HuH-7 (cell line): Measurements from ENCODE around the gene RGS2.

ENCODE experiments used
- DNase-seq: peaks from one replicate; pipeline ENCODE4 v3.0.0; 2011; ENCODE audit warnings: low spot score

The RGS2 gene, protein sequence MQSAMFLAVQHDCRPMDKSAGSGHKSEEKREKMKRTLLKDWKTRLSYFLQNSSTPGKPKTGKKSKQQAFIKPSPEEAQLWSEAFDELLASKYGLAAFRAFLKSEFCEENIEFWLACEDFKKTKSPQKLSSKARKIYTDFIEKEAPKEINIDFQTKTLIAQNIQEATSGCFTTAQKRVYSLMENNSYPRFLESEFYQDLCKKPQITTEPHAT

DNA sequence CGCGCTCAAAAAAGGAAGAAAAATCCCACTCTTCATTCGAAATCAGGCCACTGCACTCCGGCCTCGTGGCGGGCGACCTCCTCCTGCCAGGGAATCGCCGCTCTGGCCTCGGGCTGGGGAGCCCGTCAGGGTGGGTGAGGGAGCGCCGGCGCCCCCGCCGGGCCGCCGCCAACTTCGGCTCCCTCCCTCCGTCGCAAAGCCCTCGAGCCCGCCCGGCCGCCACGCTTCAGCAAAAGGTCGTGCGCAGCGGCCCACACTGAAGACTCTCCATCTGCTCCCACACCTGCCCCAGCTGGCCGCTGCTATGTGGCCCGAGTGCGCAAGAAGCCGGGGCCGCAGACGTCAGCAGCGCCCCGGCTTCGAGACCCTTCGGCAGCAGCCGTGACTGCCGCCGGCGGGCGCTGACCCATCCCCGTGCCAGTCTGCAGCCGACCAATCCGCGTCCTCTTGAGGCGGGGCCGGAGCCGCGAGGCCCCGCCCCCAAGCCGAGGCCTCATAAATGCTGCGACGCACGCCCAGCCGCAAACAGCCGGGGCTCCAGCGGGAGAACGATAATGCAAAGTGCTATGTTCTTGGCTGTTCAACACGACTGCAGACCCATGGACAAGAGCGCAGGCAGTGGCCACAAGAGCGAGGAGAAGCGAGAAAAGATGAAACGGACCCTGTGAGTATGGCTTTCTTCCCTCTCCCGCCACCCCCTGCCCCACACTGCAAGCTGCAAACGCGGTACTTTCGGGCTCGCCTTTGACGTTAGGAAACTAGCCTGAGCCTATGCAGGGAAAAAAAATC, at the start of gene RGS2:
RGS2 (plus strand) TSS at position 522 of the 789 bp plus-strand sequence; CDS start at position 555, 33 bp downstream.
- DNase-seq, result peak; percentile 86

DNA sequence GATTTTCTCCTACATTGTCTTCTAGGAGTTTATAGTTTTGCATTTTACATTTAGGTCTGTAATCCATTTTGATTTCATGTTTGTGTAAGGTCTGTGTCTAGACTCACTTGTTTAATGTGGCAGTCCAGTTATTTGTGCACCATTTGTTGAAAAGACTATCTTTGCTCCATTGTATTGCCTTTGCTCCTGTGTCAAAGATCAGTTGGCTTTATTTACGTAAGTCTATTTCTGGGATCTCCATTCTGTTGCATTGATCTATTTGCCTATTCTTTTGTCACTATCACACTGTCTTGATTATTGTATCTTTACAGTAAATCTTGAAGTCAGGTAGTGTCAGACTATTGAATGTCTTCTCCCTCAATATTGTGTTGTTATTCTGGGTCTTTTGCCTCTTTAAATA, 49.7 kb upstream of the RGS2 start:
- no peak for DNase-seq

DNA sequence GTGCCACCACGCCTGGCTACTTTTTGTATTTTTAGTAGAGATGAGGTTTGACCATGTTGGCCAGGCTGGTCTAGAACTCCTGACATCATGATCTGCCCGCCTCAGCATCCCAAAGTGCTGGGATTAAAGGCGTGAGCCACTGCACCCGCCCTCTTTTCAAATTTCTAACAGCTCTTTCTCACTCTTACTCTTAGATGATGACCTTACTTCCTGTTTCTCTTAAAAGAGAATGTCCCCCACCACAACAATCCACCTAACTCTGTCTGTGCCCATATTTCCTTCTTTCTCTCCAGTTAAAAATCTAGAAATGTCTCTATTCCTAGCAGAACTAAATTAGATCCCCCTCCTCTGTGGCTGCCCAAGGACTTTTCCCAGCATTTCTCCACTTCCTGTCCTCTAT, 46.6 kb upstream of the RGS2 start:
- DNase-seq, result no peak

DNA sequence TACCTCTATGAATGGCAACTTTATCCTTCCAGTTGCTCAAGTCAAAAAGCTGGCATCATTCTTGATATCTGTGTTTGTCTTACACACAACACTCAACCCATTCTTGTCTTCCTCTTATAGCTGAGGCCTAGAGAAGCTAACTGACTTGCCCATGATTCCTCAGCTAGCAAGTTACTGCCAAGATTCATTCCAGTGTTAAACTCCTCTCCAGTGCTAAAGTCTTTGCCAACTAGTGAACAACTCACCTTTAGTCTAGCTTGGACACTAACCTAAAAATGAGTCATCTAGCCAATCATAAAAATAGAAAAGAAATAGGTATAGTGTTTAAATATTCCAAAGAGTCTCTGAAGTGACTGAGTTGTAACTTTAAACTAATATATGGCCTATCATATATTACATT, 45.6 kb upstream of the RGS2 start:
- DNase-seq, result no peak

DNA sequence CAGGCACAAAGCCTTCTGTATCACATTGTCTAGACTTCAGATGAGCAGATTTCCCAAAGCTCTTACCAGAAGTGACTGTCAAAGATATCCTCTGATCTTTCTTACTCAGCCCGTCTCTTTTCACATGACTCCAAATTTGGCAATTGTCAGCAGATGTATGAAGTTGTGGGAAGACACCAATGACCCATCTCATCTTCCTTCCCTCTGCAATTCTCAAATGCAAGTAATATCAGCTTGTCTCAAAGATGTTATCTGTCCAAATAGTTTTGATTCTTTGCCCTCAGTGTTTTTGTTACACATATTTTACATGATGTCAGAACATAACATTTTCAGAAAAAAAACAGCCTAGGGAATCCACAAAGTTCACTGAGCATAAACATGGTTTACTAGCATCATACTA, 45.1 kb upstream of the RGS2 start:
- no peak for DNase-seq

DNA sequence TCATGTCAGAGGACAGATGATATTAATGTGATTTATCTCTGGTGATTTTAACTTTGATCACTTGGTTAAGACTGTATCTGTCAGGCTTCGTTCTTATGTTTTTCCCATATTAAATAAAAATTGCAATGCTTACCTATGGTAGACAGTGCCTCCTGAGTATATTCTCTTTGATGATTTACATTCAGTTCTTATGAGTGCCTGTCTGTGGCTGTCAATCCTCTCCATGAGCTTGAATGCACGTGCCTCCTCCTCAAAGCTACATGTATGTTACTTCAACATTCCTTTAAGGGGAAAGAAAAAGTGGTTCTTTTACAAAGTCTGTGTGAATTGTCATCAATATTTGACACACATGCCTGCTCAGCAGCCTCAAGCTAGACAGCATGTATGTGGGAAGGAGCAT, 44.2 kb upstream of the RGS2 start:
- no peak for DNase-seq

DNA sequence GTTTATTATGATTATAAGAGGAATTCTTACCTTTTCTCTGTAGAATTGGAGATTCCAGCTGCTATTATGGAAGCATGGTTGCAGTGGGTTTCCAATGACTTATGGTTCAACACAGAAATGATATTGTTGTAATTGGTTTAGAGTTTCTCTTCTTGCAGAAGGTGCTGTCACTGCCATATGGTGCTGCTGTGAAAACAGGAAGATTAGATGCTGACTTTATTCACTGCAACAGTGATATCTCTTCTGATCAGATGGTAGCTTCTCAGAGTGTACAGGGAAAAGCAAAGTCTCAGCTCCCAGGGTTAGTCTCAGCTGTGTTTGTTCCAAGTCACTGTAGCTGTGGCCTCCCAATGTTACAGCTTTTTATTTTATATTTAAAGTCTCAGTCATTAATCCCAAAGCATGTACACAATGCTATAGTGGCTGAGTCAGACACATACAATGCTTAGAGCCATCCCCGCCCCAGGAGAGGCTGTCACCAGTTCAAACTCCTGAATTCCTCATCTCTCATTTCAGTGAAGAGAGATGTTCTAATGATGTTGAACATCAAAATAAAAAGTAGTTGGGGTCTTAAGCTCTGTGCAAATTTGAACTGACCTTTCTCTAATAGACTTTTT, 42.7 kb upstream of the RGS2 start:
- no peak for DNase-seq

DNA sequence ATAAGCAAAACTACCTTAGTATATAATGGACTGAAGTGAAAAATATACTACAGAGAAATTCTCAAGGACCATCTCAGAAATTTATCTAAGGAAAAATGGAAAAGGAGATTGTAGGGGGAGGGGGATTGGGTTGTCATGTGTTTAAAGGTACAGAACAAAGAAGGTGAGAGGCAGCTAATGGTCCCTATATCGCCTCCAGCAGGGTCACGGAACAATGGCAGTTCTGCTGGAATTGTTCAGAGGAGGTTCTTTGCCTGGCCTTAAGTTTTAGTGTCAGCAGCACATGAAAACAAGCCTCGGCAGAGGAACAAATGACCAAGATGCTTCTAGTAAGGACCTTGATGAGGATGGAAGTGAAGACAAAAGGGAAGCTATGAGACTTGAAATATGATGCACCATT, 42.0 kb upstream of the RGS2 start:
- DNase-seq, result no peak

DNA sequence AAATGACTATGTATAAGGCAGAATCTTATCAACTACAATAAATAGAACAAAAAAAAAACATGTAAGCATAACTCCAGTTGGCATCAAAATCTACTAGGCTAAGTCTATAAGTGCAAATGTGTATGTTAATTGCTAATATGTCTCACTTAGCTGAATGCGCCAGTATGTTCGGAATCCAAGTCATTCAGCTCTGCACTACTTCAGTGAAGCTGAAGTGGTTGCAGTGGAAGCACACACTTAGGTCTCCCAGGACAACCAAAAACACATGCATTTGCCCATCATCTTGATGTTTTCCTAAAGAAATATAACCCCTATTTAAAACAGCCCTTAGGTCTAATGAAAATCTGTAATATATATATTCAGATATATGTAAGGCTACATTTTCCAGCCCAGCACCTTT, 41.0 kb upstream of the RGS2 start:
- no peak for DNase-seq

DNA sequence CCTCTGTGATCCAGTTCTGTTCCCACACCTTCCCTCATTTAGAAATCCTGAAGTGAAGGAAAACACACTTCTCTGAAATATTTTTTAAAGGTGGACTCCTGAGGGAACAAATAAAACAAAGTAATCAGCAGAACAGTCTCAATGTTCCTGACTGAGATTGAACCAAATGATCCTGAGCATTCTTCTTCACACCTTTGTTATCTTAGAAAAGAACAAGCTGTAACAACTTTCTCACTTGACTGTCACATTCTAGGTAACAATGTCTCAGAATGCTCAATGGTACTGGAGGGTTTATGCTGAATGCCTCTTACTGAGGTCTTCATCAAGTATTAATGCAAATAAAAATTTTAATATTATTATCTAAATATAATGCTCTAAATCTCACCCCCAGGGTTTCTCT, 40.4 kb upstream of the RGS2 start:
- DNase-seq, result no peak

DNA sequence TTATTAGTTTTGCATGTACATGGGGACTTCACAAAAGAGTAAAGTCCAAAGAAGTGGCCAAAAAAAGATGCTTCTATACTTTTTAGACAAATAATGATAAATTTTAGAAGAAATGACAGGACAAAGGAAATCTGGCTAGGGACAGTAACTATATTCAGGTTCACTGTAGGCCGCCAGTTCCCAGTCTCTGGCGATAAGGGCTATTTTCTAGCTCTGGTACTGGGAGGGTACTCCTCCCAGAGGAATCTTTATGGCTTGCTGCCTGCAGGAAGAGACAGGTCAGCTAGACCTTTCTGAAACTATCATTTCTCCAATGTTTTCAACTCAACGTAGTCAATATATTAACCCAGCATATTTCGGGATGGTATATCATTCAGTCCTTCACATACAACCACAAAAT, 37.5 kb upstream of the RGS2 start:
- no peak for DNase-seq

DNA sequence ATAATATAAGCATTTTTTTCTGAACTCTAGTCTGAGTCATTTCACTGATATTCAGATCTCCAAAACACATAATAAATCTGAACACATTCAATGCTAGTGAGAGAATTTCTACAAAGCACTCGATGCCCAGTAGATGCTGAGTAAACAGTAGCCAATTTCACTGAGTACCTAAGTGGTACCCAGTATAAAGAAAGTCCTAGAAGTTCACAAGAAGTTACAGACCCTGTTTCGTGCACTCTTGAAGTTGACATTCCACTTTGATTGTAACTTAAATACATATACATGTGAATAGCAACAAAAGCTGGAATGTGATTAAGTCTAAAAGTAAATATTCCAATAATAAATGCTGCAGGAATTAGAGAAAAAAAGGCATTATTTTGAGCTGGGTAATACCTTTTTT, 33.2 kb upstream of the RGS2 start:
- DNase-seq, result no peak

DNA sequence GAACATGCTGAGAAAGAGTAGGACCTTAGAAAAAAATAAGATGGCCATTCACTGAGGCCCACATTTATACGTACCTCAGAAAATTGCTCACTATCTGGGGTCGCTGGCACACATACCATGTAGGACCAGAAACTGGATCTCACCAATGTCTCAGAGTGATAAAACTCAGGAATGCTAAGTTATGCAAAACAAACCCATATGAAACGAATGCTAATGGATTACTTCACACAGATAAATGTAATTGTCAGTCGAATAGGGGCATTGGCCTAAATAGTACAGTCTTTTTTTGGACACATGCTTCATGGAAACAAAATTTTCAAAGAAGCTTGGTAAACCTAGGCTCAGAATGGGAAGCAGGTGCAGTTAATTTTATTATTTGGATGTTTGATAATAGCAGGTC, 32.6 kb upstream of the RGS2 start:
- no peak for DNase-seq

DNA sequence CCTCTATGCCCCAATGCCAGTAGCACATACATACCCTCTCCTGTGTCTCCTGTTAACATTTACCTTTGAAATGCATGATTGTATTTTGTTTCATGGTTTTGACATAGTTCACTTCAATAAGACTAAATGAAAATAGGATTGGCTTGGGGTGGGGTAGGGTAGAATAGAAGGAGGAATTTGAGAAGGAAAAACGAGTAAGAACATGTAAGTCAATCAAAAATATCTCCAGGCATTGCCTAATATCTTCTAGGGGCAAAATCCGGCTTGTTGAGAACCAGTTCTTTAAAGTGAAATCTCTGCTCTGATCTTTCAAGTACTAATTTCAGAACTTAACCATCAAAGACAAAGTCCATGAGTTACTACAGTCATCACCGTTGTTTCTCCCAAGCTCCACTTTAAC, 31.8 kb upstream of the RGS2 start:
- DNase-seq, result no peak

DNA sequence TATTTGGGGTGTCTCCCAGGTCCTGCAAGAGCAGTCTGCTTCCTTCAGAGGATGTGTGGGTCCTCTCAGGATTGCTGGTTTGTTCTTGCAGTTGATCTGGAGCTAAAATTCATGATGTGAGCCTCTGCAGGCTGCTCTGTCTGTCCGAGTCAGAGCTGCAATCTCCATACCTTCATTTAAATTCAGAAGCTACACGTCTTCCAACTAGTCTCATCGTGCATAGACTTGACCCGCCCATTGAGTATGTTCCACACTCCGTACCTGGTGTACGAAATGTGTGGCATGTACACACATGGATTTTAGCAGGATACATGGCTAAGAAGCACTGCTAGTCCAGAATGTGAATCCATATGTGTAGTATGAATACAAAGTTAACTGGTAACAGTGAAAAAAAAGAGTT, 25.0 kb upstream of the RGS2 start:
- no peak for DNase-seq

DNA sequence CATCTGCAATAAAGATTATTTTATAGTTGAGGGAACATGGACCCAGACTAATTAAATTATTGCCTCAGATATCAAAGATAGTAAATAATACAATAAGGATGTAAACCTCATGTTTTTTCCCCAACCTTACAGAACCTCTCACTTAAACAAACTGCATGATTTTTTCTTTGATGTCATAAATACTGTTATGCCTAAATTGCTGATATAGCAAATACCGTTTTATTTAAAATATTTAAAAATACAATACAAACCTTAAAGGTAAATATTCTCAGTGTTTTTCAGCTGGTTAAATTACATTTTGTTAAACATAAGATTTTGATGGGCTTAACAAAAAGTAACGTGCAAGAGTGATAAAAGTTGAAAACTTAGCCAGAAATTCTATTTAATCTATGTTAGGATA, 24.4 kb upstream of the RGS2 start:
- DNase-seq, result no peak

DNA sequence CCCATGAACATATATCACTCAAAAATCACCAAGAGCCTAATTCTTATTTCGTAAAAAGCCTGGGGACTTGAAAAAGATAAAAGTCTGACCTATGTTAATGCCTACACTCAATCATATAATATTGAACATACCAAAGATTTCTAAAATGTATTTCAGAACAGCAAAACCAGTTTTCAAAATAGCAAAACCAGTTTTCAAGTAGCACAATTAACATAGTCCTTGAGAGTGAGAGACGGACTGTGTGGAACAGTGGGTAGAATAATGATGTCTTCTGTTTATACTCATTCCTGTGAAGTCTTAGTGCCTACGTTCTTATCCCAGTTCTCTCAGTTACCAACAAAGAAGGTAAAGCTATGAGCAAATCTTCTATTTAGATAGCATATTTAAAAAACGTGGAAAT, 22.3 kb upstream of the RGS2 start:
- no peak for DNase-seq

DNA sequence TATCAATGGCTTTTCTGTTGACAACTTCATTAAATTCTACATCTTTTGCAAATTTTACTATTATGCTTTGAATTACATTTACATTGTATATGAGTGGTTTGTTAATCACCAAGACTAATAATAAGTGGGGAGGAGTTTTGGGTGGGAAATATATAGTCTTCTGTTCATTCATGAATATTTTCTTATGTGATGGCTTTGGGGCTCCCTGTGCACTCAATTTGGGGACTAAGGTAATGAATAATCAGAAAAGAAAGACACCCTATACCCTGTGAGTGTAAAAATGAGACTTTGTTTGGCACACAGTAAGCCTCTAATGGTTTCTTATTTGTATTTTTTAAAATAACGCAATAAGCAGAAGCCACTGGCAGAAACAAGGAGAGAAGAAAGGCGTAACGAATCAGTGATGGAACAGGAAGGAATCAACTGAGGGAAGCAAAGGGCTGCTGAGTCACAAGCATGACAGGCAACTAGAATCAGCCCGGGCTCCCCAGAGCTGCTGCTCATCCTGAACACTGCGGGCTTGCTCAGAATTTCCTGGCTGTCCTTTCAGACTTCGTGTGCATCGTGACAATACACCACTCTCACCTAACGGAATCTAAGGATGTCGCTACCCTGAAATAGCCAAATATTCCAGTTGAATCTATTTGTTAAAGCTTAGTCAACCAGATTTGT, 20.8 kb upstream of the RGS2 start:
- no peak for DNase-seq

DNA sequence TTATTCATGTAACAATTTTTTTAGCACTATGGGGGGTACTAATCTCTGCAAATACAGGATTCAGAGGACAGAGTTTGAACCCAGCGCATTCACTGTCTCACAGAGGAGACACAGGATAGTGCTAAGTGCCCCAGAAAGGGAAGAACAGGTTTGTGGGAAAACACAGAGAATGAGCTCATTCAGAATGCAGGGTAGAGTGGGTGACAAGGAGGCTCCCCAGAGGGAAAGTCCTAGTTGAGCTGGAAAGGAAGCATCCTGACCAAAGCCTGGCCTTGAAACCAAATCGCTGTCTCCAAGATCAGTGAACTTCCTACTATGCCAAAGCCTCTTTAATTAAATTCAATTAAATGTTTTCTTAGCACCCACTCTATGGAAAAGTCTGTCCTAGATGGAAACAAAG, 19.0 kb upstream of the RGS2 start:
- no peak for DNase-seq

DNA sequence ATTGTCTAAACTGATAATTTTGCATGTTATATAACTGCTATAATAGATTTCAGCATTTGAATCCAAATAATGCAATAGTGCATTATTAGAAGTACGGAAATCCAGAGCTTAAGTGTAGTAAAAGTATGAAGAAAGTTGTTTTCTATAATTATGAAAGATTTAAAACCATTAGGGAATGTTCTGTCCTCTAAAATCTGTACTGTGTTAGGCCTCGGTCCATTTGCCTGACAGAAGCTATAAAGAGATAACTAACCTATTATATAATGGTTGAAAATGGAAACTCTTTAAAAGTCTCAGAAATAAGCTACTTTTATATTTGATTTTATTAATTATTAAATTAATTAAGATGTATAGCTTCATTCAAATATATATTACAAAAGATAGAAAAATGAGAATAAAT, 16.2 kb upstream of the RGS2 start:
- DNase-seq, result no peak

DNA sequence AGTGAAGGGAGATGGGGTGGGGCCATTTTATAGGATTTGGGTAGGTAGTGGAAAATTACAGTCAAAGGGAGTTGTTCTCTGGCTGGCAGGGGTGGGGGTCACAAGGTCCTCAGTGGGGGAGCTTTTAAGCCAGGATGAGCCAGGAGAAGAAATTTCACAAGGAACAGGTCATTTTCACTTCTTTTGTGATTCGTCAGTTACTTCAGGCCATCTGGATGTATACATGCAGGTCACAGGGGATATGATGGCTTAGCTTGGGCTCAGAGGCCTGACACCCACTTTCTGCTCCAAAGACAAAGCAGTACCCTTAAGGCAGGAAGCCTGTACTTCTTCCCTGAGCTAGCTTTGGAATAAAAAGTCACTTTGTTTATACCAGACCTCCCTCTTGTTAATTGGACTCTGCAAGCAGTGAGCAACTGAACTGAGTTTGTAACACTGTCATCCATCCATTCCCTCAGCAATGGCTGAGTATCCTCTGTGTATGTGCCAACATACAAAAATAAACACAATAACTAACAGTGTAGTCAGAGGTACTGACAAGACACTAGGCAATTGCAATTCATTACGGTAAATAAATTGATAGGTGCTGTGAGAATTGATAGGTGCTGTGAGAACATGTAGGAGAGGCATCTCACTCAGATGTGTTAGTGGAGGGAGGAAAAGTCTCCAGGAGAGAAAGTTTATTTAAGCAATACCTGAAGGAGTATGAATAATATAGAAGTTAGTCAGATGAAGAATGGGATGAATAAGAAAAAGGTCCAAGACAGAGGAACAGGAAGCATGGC, 14.7 kb upstream of the RGS2 start:
- DNase-seq, result no peak

DNA sequence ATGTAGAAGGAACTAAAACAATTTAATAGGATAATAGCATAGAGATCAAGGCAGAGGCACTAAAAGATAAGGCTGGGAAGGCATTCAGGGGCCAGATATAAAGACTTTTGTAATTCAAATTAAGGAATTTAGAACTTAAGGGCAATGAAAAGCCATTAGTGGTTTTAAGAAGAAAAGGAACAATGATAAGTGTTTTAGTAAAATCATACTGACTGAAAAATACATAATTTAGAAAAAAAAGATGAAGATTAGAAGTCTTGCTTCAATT, 14.1 kb upstream of the RGS2 start:
- no peak for DNase-seq
